HepG2 (cell line): Measurements from ENCODE around the gene SH3D21. TPM values are rescaled to one million over a fixed set of nuclear protein-coding genes. Genes with fewer than 3 reads are reported as not detected.

ENCODE experiments used
- HES4 ChIP-seq: sonication (generic); formaldehyde crosslinking; IDR thresholded peaks from 2 replicates; pipeline ENCODE4 v1.9.0; 2021; ENCODE audit warnings: mild to moderate bottlenecking, missing genetic modification reagents, borderline replicate concordance
- JARID2 ChIP-seq: sonication (generic); formaldehyde crosslinking; IDR thresholded peaks from 2 replicates; pipeline ENCODE4 v1.8.1; 2023; ENCODE audit warnings: missing genetic modification reagents, inconsistent platforms; ENCODE audit not compliant: insufficient replicate concordance
- KAT8 ChIP-seq: IDR thresholded peaks from 2 replicates; pipeline ENCODE4 v1.6.1; 2016; ENCODE audit warnings: missing genetic modification reagents, missing compliant biosample characterization
- KDM1A ChIP-seq: IDR thresholded peaks from 2 replicates; pipeline ENCODE4 v1.6.1; 2016; ENCODE audit warnings: missing compliant biosample characterization
- MBNL3 ChIP-seq: fragments of 250-450 bp; sonication (Bioruptor Pico); conservative IDR thresholded peaks from 2 replicates; pipeline ENCODE4 v1.8.0; 2022; ENCODE audit warnings: mild to moderate bottlenecking, inconsistent platforms
- NR3C1 ChIP-seq: sonication (generic); formaldehyde crosslinking; IDR thresholded peaks from 2 replicates; pipeline ENCODE4 v1.4.0; 2020; ENCODE audit warnings: missing genetic modification reagents
- PHF8 ChIP-seq: sonication (generic); formaldehyde crosslinking; IDR thresholded peaks from 2 replicates; pipeline ENCODE4 v1.5.0; 2020; ENCODE audit warnings: missing genetic modification reagents
- SALL2 ChIP-seq: sonication (generic); formaldehyde crosslinking; IDR thresholded peaks from 2 replicates; pipeline ENCODE4 v1.8.1; 2023; ENCODE audit warnings: mild to moderate bottlenecking, missing genetic modification reagents, inconsistent platforms
- SRSF9 ChIP-seq: fragments of 200-400 bp; formaldehyde crosslinking; IDR thresholded peaks from 2 replicates; pipeline ENCODE4 v1.6.1; 2018; ENCODE audit warnings: borderline replicate concordance, mild to moderate bottlenecking, low read depth, low read length; ENCODE audit not compliant: insufficient read depth, poor library complexity, severe bottlenecking
- TARDBP ChIP-seq: sonication (generic); formaldehyde crosslinking; IDR thresholded peaks from 2 replicates; pipeline ENCODE4 v1.8.0; 2022; ENCODE audit warnings: mild to moderate bottlenecking, missing genetic modification reagents
- TEAD3 ChIP-seq: optimal IDR thresholded peaks from 2 replicates; pipeline ENCODE3; 2016; ENCODE audit warnings: borderline replicate concordance
- U2AF2 ChIP-seq: fragments of 200-400 bp; formaldehyde crosslinking; IDR thresholded peaks from 2 replicates; pipeline ENCODE4 v1.6.1; 2017; ENCODE audit warnings: low read depth, mild to moderate bottlenecking, low read length
- ZBTB7A ChIP-seq: sonication (generic); formaldehyde crosslinking; IDR thresholded peaks from 2 replicates; pipeline ENCODE4 v1.8.0; 2022; ENCODE audit warnings: mild to moderate bottlenecking, missing genetic modification reagents
- ZNF720 ChIP-seq: sonication (generic); formaldehyde crosslinking; IDR thresholded peaks from 2 replicates; pipeline ENCODE4 v1.4.0; 2020; ENCODE audit warnings: missing genetic modification reagents
- polyA plus RNA-seq, 8 experiments: library from polyadenylated mRNA; depleted of rRNA in 3 of 8; stranded (reverse) in 7 of 8; unstranded in 1 of 8; fragments of >200 nt; fragmentation: Illumina TruSeq in 4 of 8; extraction: Trizol in 4 of 8; gene quantifications; 2 replicates each; pipeline versions ENCODE4 v1.2.1 to v1.2.3, GENCODE V29; 2011 to 2016; ENCODE audit warnings: low read depth in 4 of 8, missing spikeins in 1 of 8, mixed read lengths in 1 of 8; ENCODE audit not compliant: insufficient read depth in 1 of 8
- total RNA-seq, 5 experiments: library from RNA; depleted of rRNA; stranded (reverse); fragments of >200 nt; fragmentation: Illumina TruSeq; extraction: Trizol; gene quantifications; 2 replicates each; pipeline ENCODE4 v1.2.3, GENCODE V29; 2016; ENCODE audit warnings: low read depth in 1 of 5
- TF ChIP-seq, protein P1 (sequence below), 2 experiments: fragments of 450-650 bp in 1 of 2; sonication (generic) in 1 of 2; formaldehyde crosslinking in 1 of 2; IDR thresholded peaks; 2 replicates each; pipeline versions ENCODE4 v1.6.1 to v1.8.0; 2016 to 2022; ENCODE audit warnings: antibody characterized with exemption in 1 of 2, mild to moderate bottlenecking in 1 of 2, missing genetic modification reagents in 1 of 2
- TF ChIP-seq, protein P2 (sequence below): sonication (generic); formaldehyde crosslinking; IDR thresholded peaks from 2 replicates; pipeline ENCODE4 v1.8.0; 2022; ENCODE audit warnings: missing genetic modification reagents, mild to moderate bottlenecking, moderate library complexity, borderline replicate concordance
- TF ChIP-seq, protein P3 (sequence below): sonication (generic); formaldehyde crosslinking; IDR thresholded peaks from 2 replicates; pipeline ENCODE4 v1.4.0; 2020; ENCODE audit warnings: missing genetic modification reagents

The SH3D21 gene
- total and polyA plus RNA-seq, 2 of the 13 experiments (the other 11 are each of a cell fraction or from before 2014, with no cell fraction given) = 5.1 to 8.6 TPM

DNA sequence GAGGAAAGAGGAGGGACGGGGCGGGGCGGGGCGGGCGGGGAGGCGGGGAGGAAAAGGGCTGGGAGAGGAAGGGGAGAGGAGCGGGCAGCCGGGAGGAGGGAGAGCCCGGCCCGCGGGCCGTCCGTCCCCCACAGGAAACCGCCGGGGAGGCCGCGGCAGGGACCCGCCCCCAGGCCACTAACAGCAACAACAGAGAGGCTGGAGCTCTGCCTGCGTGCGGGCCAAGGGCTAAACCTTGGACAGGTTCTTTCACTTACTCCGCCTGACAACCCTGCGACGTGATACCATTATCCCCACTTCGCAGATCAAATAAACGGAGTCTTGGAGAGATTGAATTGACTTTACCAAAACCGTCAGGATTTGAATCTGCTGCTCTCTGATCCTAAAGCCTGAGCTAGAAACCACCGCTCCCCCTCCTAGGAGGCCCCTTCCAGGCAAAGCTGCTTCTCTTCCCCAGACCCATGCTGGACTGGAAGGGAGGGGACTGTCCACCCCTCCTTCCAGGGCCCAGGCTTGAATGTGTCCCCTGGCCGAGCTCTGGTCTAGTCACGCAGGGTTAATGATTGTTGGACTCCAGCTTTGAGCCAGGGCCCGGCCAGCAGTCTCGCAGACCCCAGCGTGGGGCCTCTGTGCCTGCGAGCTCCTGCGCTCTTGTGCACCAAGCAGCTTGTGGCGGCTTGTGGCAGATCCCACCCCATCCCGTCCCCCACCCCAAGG, 17.6 kb downstream of the SH3D21 start, which contains the start of gene EVA1B (continued):
- TF ChIP-seq, protein P1, sequence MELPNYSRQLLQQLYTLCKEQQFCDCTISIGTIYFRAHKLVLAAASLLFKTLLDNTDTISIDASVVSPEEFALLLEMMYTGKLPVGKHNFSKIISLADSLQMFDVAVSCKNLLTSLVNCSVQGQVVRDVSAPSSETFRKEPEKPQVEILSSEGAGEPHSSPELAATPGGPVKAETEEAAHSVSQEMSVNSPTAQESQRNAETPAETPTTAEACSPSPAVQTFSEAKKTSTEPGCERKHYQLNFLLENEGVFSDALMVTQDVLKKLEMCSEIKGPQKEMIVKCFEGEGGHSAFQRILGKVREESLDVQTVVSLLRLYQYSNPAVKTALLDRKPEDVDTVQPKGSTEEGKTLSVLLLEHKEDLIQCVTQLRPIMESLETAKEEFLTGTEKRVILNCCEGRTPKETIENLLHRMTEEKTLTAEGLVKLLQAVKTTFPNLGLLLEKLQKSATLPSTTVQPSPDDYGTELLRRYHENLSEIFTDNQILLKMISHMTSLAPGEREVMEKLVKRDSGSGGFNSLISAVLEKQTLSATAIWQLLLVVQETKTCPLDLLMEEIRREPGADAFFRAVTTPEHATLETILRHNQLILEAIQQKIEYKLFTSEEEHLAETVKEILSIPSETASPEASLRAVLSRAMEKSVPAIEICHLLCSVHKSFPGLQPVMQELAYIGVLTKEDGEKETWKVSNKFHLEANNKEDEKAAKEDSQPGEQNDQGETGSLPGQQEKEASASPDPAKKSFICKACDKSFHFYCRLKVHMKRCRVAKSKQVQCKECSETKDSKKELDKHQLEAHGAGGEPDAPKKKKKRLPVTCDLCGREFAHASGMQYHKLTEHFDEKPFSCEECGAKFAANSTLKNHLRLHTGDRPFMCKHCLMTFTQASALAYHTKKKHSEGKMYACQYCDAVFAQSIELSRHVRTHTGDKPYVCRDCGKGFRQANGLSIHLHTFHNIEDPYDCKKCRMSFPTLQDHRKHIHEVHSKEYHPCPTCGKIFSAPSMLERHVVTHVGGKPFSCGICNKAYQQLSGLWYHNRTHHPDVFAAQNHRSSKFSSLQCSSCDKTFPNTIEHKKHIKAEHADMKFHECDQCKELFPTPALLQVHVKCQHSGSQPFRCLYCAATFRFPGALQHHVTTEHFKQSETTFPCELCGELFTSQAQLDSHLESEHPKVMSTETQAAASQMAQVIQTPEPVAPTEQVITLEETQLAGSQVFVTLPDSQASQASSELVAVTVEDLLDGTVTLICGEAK (IDR thresholded peaks at IDR 0.05) = no peak
- TF ChIP-seq, protein P1 (CRISPR knock-in tag; IDR thresholded peaks at IDR 0.05) = no peak
- no peak for TF ChIP-seq TEAD3 (CRISPR knock-in tag)
- no peak for TF ChIP-seq SRSF9
- TF ChIP-seq HES4 = 0 out of 2 replicates have a peak, but pooled peaks have one; percentile 46
- no peak for TF ChIP-seq ZBTB7A (CRISPR knock-in tag)
- TF ChIP-seq PHF8 (CRISPR knock-in tag) = peak; percentile 64
- TF ChIP-seq NR3C1 (CRISPR knock-in tag) = no peak
- no peak for TF ChIP-seq SALL2 (CRISPR knock-in tag)
- TF ChIP-seq JARID2 (CRISPR knock-in tag) = no peak
- TF ChIP-seq, protein P2, sequence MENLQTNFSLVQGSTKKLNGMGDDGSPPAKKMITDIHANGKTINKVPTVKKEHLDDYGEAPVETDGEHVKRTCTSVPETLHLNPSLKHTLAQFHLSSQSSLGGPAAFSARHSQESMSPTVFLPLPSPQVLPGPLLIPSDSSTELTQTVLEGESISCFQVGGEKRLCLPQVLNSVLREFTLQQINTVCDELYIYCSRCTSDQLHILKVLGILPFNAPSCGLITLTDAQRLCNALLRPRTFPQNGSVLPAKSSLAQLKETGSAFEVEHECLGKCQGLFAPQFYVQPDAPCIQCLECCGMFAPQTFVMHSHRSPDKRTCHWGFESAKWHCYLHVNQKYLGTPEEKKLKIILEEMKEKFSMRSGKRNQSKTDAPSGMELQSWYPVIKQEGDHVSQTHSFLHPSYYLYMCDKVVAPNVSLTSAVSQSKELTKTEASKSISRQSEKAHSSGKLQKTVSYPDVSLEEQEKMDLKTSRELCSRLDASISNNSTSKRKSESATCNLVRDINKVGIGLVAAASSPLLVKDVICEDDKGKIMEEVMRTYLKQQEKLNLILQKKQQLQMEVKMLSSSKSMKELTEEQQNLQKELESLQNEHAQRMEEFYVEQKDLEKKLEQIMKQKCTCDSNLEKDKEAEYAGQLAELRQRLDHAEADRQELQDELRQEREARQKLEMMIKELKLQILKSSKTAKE (CRISPR knock-in tag) = no peak
- TF ChIP-seq MBNL3 = no peak
- no peak for TF ChIP-seq ZNF720
- TF ChIP-seq KAT8 (CRISPR knock-in tag) = peak; percentile 72
- TF ChIP-seq U2AF2 = no peak
- peak; percentile 11 for TF ChIP-seq KDM1A (CRISPR knock-in tag)
- TF ChIP-seq TARDBP = peak; percentile 67; the same call in 1 of the 2 replicates
- TF ChIP-seq, protein P3, sequence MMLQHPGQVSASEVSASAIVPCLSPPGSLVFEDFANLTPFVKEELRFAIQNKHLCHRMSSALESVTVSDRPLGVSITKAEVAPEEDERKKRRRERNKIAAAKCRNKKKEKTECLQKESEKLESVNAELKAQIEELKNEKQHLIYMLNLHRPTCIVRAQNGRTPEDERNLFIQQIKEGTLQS (CRISPR knock-in tag) = no peak
